Breast epithelium (tissue), 3 donors: ENCODE data around the gene SLC6A11.

Experiments
- CTCF ChIP-seq, 3 donors: fragments of 450-650 bp; IDR thresholded peaks; one replicate each; pipeline ENCODE4 v1.5.1; 2016 to 2017; ENCODE audit warnings: antibody characterized with exemption in 3 of 3, mild to moderate bottlenecking in 3 of 3, moderate library complexity in 3 of 3
- POLR2A ChIP-seq: fragments of 450-650 bp; IDR thresholded peaks from one replicate; pipeline ENCODE4 v1.6.1; 2016; ENCODE audit warnings: antibody characterized with exemption, mild to moderate bottlenecking, moderate library complexity
- POLR2AphosphoS5 ChIP-seq, 3 donors: sonication (generic); formaldehyde crosslinking; IDR thresholded peaks; one replicate each; pipeline ENCODE4 v1.6.1; 2017; ENCODE audit warnings: antibody characterized with exemption in 3 of 3

- TF ChIP-seq CTCF (IDR thresholded peaks at IDR 0.05), result peak in 1 of 3 donors; percentile 33
- no peak for TF ChIP-seq POLR2AphosphoS5 (IDR thresholded peaks at IDR 0.05)
- TF ChIP-seq POLR2A, result no peak
These were observed 134.7 kb downstream of the SLC6A11 start for GRCh38 chr3:10950476-10951294.
